ENCODE measurements around the gene LEFTY1. TPM values are rescaled to one million over a fixed set of nuclear protein-coding genes. Genes with fewer than 3 reads are reported as not detected.

The LEFTY1 gene
- total RNA-seq, 4 donors from 2014 or later: 0.34 to 0.57 TPM; not detected in 2

DNA sequence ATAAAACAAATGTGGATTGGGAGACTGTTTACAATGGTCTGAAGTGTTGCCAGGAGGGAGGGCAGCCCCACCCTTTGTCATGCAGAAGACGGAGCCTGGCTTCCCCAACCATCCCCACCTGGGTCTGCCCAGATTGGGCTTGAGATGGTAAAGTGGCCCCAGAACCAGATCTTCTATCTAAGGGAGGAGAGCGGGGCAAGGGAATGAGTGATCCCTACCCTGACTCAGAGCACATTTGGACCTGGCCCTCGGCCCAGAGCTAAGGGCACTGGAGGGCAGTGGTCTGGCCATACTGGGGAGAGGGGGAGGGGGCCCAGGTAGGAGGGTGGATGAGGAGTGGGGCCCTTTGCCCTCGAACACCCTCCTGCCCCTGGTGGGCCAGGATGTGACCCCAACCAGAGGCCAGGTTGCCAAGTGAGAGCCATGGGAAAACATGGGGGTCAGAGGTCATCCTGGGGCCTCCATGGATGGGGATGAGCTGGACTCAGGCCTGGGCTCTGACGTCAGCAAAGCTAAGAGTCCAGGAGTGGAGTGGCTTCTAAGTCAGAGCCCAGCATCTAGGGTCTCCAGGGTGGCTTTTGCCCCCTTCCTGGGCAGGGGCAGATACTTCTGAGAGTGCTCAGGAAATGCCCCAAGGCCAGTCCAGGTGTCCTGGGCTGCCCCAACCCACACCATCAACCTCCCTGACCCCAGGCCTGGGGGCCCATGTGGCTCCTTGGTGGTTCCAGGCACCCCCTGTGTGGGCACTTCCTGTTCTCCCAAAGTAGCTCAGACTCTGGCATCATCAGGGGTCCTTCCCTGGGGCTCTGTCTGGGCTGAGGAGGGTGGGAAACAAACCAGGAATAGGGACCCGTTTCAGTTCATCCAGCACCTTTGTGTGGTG lies 1.6 kb upstream of the LEFTY1 start:
- TF ChIP-seq, protein P1, sequence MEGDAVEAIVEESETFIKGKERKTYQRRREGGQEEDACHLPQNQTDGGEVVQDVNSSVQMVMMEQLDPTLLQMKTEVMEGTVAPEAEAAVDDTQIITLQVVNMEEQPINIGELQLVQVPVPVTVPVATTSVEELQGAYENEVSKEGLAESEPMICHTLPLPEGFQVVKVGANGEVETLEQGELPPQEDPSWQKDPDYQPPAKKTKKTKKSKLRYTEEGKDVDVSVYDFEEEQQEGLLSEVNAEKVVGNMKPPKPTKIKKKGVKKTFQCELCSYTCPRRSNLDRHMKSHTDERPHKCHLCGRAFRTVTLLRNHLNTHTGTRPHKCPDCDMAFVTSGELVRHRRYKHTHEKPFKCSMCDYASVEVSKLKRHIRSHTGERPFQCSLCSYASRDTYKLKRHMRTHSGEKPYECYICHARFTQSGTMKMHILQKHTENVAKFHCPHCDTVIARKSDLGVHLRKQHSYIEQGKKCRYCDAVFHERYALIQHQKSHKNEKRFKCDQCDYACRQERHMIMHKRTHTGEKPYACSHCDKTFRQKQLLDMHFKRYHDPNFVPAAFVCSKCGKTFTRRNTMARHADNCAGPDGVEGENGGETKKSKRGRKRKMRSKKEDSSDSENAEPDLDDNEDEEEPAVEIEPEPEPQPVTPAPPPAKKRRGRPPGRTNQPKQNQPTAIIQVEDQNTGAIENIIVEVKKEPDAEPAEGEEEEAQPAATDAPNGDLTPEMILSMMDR (IDR thresholded peaks at IDR 0.05; ENCODE audit: low read depth): no peak

DNA sequence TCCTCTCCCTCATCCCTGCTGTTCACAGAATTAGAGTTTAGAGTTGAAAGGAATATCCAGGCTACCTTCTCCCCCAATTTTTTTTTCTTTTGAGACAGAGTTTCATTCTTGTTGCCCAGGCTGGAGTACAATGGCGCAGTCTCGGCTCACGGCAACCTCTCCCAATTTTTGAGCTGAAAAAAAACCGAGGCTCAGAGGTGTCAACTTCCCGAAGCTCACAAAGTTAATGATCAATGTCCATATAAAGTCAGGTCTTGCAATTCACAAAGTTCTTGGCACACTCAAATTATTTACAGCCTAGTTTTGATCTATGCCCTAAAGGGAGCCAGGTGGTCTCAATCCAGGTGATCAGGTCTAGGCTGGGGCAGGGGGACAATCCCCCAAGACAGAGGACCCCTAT lies 797 bp upstream of the LEFTY1 start:
- TF ChIP-seq, protein P1 (IDR thresholded peaks at IDR 0.05; ENCODE audit: low read depth): no peak

DNA sequence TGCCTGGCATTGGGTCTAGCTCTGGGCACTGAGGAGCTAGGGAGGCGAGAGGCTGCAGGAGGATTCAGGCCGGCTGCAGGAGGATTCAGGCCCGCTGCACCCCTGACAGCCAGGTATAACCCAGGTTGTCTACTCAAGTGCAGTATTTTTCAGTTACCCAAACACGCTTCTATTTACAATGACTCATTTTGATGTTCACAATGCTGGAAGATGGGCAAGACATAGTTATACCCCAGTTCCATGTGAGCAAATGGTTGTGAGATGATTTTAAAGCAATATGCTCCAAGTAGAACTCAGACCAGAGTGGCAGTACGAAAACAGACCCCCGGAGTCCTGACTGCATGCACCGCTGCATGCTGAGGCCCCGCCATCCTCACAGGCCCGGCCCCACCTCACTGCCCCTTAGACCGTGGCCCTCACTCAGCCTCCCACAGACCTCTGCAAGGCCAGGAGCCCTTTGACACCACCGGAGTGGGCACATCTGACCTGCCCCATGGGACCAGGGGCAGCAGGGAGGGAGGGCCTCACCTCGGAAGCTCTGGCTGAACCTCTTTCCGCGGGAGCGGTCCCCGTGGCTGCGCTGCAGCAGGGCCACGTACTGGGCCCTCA lies 553 bp downstream of the LEFTY1 start:
- TF ChIP-seq, protein P1 (IDR thresholded peaks at IDR 0.05; ENCODE audit: low read depth): no peak

DNA sequence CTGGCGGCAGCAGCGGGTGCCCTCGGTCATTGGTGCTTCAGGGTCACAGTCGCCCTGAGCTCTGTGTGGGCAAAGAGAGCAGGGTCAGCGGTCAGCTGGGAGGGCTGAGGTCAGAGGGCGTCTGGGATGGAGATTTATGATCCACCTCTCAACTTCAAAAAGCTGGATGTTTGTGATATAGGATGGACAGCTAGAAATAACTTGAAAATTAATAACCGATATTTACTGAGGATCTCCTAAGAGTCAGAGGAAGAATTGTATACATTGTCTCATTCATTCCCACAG lies 2.0 kb downstream of the LEFTY1 start:
- TF ChIP-seq, protein P1 (IDR thresholded peaks at IDR 0.05; ENCODE audit: low read depth): no peak

DNA sequence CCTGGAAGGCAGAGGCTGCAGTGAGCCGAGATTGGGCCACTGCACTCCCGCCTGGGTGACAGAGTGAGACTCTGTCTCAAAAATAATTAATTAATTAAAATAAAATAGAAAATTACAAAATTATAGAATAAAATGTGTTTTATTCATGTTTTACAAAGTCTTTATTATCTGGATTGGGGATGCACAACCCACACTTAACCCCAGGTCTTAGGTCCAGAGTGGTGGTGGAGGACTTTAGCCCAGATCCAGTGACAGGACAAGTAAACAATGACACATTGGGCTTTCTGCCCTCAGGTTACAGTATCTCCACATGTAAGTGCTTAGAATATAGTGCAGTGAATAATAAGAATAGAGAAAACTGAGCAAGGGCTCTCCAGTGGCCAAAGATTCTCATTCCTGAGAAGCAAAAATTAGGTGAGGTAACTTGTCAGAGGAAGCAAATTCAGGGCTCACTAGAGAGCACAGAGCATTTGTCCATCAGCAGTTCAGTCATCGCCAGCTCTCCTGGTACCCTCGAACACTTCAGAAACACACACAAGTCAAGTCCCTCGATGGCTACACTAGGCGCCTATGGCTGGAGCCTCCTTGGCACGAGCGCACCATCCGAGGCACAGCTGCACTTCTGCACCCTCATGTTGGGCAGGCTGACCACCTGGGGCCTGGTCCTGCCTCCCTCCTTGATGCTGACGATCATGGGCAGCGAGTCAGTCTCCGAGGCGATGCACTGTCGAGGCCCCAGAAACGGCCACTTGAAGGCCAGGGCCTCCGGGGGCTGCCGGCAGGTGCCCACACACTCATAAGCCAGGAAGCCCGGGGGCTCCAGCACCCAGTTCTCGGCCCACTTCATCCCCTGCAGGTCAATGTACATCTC lies 2.6 kb downstream of the LEFTY1 start:
- TF ChIP-seq, protein P1 (IDR thresholded peaks at IDR 0.05; ENCODE audit: low read depth): no peak

DNA sequence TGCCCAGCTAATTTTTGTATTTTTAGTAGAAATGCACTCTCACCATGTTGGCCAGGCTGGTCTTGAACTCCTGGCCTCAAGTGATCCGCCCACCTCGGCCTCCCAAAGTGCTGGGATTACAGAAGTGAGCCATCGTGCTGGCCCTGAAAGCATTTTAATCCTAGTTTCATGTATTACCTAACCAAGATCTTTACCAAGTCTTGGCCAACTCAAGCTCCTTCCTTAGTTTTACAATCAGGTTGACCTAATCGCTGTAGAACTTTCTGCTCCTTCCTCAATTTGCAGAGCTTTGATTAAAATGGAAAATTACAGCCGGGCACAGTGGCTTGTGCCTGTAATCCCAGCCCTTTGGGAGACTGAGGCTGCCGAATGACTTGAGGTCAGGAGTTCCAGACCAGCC lies 3.6 kb downstream of the LEFTY1 start:
- TF ChIP-seq, protein P1 (IDR thresholded peaks at IDR 0.05; ENCODE audit: low read depth): no peak
